AG09319 (cell line): ENCODE measurements around the gene GPR146.

ENCODE experiments used
- DNase-seq: peaks from one replicate; pipeline ENCODE4 v3.0.0-alpha.2; 2010; ENCODE audit warnings: low read depth; ENCODE audit errors: extremely low read depth
- TF ChIP-seq, protein P1 (sequence below): IDR thresholded peaks from 2 replicates; pipeline ENCODE4 v1.5.1; 2011; ENCODE audit warnings: low read depth, mild to moderate bottlenecking, inconsistent platforms, low read length, moderate library complexity

Gene GPR146

DNA sequence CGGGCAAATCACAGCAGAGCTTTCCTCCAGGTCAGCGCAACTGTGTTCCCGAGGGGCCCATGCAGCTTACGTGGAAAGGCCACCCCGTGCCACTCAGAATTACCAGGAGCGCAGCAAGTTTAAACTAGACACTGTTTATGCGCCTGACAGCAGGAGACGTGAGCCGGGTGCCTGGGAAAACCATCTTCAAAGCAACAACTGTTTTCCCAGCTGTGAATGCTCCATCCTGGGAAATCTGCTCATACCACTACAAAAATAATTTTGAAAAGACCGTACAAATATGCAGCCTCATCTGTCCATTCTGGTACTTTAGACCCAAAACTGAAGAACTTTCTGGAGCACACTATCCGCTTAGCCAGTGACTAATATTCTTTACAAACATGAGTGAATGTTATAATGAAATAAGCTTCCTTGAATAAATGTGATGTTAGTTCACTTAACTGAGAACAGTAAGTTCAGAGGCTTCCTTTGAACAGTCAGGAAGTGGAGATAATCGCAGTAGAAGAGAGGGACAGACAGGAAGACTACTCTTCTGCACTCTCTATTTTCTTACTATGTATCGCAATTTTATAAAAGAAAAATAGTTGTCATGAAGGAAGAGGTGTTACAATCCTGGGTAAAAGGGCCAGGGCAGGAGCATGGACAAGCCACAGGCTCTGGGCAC is 60.3 kb downstream of the GPR146 start:
- TF ChIP-seq, protein P1, sequence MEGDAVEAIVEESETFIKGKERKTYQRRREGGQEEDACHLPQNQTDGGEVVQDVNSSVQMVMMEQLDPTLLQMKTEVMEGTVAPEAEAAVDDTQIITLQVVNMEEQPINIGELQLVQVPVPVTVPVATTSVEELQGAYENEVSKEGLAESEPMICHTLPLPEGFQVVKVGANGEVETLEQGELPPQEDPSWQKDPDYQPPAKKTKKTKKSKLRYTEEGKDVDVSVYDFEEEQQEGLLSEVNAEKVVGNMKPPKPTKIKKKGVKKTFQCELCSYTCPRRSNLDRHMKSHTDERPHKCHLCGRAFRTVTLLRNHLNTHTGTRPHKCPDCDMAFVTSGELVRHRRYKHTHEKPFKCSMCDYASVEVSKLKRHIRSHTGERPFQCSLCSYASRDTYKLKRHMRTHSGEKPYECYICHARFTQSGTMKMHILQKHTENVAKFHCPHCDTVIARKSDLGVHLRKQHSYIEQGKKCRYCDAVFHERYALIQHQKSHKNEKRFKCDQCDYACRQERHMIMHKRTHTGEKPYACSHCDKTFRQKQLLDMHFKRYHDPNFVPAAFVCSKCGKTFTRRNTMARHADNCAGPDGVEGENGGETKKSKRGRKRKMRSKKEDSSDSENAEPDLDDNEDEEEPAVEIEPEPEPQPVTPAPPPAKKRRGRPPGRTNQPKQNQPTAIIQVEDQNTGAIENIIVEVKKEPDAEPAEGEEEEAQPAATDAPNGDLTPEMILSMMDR = no peak
- DNase-seq = no peak

- no peak for DNase-seq
- TF ChIP-seq, protein P1 = no peak
These were observed 60.8 kb downstream of the GPR146 start for GRCh38 chr7:1105189-1105588.

DNA sequence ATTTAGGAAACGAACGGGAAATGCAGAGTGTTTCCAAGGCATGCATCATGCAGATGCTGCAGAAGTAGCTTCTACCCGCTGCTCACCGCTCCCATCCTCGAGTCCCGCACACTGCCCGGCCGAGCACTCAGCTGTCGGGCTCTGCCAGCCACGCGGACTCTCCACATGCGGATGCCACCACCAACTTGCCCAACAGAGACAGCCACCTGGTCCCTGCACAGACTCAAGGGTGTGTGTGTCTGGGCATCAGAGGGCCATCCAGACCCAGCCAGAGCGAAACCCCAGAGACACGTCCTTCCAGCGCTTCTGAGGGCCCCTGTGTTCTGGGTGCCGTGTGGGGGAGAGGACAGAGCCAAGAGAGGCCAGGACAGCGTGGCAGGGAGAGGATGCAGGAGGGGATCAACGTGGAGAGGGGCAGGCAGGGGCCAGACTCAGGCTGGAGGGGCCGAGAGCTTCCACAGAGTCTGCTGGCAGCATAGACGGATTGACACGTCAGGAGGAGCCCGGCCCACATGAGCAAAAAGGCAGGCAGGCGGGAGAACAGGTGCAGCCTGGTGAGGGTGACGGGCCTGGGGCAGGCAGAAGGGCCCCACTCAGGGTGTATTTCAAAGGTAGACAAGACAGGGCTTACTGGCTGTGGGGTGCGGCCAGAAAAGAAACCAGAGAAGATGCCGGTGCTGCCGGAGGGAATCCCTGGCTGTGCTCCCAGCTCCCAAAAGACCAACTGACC is 61.9 kb downstream of the GPR146 start:
- TF ChIP-seq, protein P1 = no peak
- DNase-seq = no peak

GRCh38 chr7:1106793-1107421 is 62.6 kb downstream of the GPR146 start:
- DNase-seq = no peak
- TF ChIP-seq, protein P1 = no peak

DNA sequence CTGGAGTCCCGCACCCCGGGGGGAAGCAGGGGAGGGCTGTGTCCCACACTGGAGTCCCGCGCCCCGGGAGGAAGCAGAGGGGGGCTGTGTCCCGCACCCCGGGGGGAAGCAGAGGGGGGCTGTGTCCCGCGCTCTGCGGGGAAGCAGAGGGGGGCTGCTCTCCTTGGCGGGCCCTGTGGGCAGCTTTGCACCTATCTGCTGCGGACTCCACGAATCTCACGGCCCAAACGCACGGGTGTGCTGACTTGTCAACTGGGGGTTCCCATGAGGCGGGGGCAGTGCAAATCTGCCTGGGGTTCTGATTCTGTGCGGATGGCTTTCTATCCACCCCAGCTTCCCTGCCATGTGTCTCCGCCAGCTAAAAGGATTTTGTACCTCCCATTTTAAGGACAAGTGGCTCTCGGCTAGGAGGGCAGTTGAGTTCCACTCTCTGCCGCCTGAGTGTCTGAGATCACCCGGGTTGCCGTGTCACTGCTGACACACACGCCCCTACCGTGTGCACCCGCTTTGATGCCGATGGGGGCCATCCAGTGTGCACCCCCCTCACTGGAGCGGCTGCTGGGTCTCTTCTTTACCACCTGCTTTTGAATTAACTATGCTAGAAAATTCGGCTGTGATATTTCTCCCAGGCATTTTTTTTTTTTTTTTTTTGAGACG is 64.0 kb downstream of the GPR146 start:
- TF ChIP-seq, protein P1 = no peak
- DNase-seq = no peak
